ENCODE data around the gene SUSD6. TPM values are rescaled to one million over a fixed set of nuclear protein-coding genes. Genes with fewer than 3 reads are reported as not detected.
A peak's percentile ranks its signal among the peaks of the same experiment; 100 is the strongest.

SUSD6 gene
- total RNA-seq, 1 donor from 2014 or later = 34.7 TPM

- no peak overlapping the region for H3K27ac Mint-ChIP-seq
- peaks cover 21% of the 10 kb centered on the region for H3K4me1 Mint-ChIP-seq
- no peaks in the 10 kb centered on the region for H3K27me3 Mint-ChIP-seq (ENCODE audit: low read depth)
- H3K36me3 Mint-ChIP-seq = no peaks in the 10 kb centered on the region
- no peaks in the 10 kb centered on the region for H3K9me3 Mint-ChIP-seq
- TF ChIP-seq CTCF (IDR thresholded peaks at IDR 0.05; ENCODE audit: unreplicated experiment) = no peak
- H3K4me3 Mint-ChIP-seq = no peak overlapping the region
- DNase-seq (ENCODE audit: low spot score in 2 of 2, unreplicated experiment in 2 of 2) = no peak
Observed at GRCh38 chr14:69606258-69607184, 4.9 kb upstream of the SUSD6 start.

GRCh38 chr14:69610020-69610873 is 1.1 kb upstream of the SUSD6 start:
- Mint-ChIP-seq H3K27me3 (ENCODE audit: low read depth) (no peaks in the 10 kb centered on the region), H3K4me3 (peak overlapping the region; percentile 85), H3K4me1 (peaks cover 49% of the 10 kb centered on the region), H3K36me3 (no peaks in the 10 kb centered on the region), H3K27ac (peak overlapping the region; percentile 96), H3K9me3 (no peaks in the 10 kb centered on the region)
- no peak for DNase-seq (ENCODE audit: low spot score in 2 of 2, unreplicated experiment in 2 of 2)
- no peak for TF ChIP-seq CTCF (IDR thresholded peaks at IDR 0.05; ENCODE audit: unreplicated experiment)

GRCh38 chr14:69610874-69611171 is 573 bp upstream of the SUSD6 start:
- Mint-ChIP-seq H3K27ac (peak overlapping the region; percentile 96), H3K4me3 (peak overlapping the region; percentile 85), H3K9me3 (no peaks in the 10 kb centered on the region), H3K27me3 (ENCODE audit: low read depth) (no peaks in the 10 kb centered on the region), H3K36me3 (no peaks in the 10 kb centered on the region), H3K4me1 (peaks cover 52% of the 10 kb centered on the region)
- TF ChIP-seq CTCF (IDR thresholded peaks at IDR 0.05; ENCODE audit: unreplicated experiment) = no peak
- DNase-seq (ENCODE audit: low spot score in 2 of 2, unreplicated experiment in 2 of 2) = no peak

GRCh38 chr14:69612014-69612782 is 802 bp downstream of the SUSD6 start:
- TF ChIP-seq CTCF (IDR thresholded peaks at IDR 0.05; ENCODE audit: unreplicated experiment) = no peak
- peak in 1 of 2 experiments; percentile 55 for DNase-seq (ENCODE audit: low spot score in 2 of 2, unreplicated experiment in 2 of 2)

GRCh38 chr14:69612783-69613130 is 1.4 kb downstream of the SUSD6 start:
- Mint-ChIP-seq H3K36me3 (no peaks in the 10 kb centered on the region), H3K4me3 (peak overlapping the region; percentile 80), H3K9me3 (no peaks in the 10 kb centered on the region), H3K27ac (peak overlapping the region; percentile 94), H3K27me3 (ENCODE audit: low read depth) (no peaks in the 10 kb centered on the region), H3K4me1 (peaks cover 68% of the 10 kb centered on the region)
- no peak for TF ChIP-seq CTCF (IDR thresholded peaks at IDR 0.05; ENCODE audit: unreplicated experiment)
- no peak for DNase-seq (ENCODE audit: low spot score in 2 of 2, unreplicated experiment in 2 of 2)

More at GRCh38 chr14:69612014-69612782, 802 bp downstream of the SUSD6 start:
- Mint-ChIP-seq H3K4me1 (peaks cover 62% of the 10 kb centered on the region), H3K4me3 (peak overlapping the region; percentile 80), H3K9me3 (no peaks in the 10 kb centered on the region), H3K27ac (peak overlapping the region; percentile 94), H3K36me3 (no peaks in the 10 kb centered on the region), H3K27me3 (ENCODE audit: low read depth) (no peaks in the 10 kb centered on the region)

Measured in mesothelial cell of epicardium (in vitro differentiated cells).